ENCODE data around the gene TOMM34. TPM values are rescaled to one million over a fixed set of nuclear protein-coding genes. Genes with fewer than 3 reads are reported as not detected.

TOMM34 gene
- polyA plus RNA-seq, 1 of the 3 experiments (the other 2 are of a cell fraction) = 40.5 TPM

GRCh38 chr20:44918342-44918741, 41.9 kb downstream of the TOMM34 start:
- H2AFZ ChIP-seq (ENCODE audit: low read depth) = no peak overlapping the region
- 94% methylated on average over 3 of the region's 3 CpGs for WGBS (ENCODE audit: low lambda C conversion rate)
- H3K9me3 ChIP-seq = no peaks in the 10 kb centered on the region
- no peak overlapping the region for H3K4me2 ChIP-seq
- ChIA-PET CTCF (interaction anchor here (0.9 to 1.3 kb wide), 3 partner anchors 23 to 170 kb away, joined by 3 to 4 read pairs (median 3); no protein-coding TSS in a partner anchor), POLR2A (interaction anchor here (0.6 to 0.9 kb wide), 2 partner anchors 9 to 14 kb away, joined by 3 to 4 read pairs; no protein-coding TSS in a partner anchor)
- no peaks in the 10 kb centered on the region for H3K9me2 ChIP-seq
- H3K27me3 ChIP-seq (ENCODE audit: insufficient read depth) = no peaks in the 10 kb centered on the region
- no peak overlapping the region for H3K9ac ChIP-seq
- no peaks in the 10 kb centered on the region for H3F3A ChIP-seq (replicated peaks; ENCODE audit: insufficient read depth)
- H3K27ac ChIP-seq (ENCODE audit: low read depth in 2 of 2, low read length in 1 of 2) = no peak overlapping the region
- H3K36me3 ChIP-seq (replicated peaks in 1 of 2; ENCODE audit: control insufficient read depth in 1 of 2, insufficient read depth in 2 of 2, low read length in 1 of 2) = peaks cover 7 to 44% of the 10 kb centered on the region in 2 experiments
- no peak overlapping the region for H3K4me3 ChIP-seq (ENCODE audit: low read depth in 2 of 2, low read length in 1 of 2)
- H3K79me2 ChIP-seq (ENCODE audit: insufficient read depth) = no peaks in the 10 kb centered on the region
- H4K20me1 ChIP-seq (ENCODE audit: insufficient read depth) = no peaks in the 10 kb centered on the region
- no peak for TF ChIP-seq FOXJ3 (CRISPR knock-in tag; IDR thresholded peaks at IDR 0.05)
- TF ChIP-seq, protein P1, sequence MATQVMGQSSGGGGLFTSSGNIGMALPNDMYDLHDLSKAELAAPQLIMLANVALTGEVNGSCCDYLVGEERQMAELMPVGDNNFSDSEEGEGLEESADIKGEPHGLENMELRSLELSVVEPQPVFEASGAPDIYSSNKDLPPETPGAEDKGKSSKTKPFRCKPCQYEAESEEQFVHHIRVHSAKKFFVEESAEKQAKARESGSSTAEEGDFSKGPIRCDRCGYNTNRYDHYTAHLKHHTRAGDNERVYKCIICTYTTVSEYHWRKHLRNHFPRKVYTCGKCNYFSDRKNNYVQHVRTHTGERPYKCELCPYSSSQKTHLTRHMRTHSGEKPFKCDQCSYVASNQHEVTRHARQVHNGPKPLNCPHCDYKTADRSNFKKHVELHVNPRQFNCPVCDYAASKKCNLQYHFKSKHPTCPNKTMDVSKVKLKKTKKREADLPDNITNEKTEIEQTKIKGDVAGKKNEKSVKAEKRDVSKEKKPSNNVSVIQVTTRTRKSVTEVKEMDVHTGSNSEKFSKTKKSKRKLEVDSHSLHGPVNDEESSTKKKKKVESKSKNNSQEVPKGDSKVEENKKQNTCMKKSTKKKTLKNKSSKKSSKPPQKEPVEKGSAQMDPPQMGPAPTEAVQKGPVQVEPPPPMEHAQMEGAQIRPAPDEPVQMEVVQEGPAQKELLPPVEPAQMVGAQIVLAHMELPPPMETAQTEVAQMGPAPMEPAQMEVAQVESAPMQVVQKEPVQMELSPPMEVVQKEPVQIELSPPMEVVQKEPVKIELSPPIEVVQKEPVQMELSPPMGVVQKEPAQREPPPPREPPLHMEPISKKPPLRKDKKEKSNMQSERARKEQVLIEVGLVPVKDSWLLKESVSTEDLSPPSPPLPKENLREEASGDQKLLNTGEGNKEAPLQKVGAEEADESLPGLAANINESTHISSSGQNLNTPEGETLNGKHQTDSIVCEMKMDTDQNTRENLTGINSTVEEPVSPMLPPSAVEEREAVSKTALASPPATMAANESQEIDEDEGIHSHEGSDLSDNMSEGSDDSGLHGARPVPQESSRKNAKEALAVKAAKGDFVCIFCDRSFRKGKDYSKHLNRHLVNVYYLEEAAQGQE (IDR thresholded peaks at IDR 0.05; ENCODE audit: low read depth, low read length) = no peak
- TF ChIP-seq USF1 (IDR thresholded peaks at IDR 0.05; ENCODE audit: borderline replicate concordance, low read depth) = no peak
- TF ChIP-seq SIN3A (IDR thresholded peaks at IDR 0.05; ENCODE audit: borderline replicate concordance, low read depth, low read length) = no peak
- TF ChIP-seq, protein P2, sequence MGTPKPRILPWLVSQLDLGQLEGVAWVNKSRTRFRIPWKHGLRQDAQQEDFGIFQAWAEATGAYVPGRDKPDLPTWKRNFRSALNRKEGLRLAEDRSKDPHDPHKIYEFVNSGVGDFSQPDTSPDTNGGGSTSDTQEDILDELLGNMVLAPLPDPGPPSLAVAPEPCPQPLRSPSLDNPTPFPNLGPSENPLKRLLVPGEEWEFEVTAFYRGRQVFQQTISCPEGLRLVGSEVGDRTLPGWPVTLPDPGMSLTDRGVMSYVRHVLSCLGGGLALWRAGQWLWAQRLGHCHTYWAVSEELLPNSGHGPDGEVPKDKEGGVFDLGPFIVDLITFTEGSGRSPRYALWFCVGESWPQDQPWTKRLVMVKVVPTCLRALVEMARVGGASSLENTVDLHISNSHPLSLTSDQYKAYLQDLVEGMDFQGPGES (IDR thresholded peaks at IDR 0.05; ENCODE audit: low read depth, low read length) = no peak
- TF ChIP-seq, protein P3, sequence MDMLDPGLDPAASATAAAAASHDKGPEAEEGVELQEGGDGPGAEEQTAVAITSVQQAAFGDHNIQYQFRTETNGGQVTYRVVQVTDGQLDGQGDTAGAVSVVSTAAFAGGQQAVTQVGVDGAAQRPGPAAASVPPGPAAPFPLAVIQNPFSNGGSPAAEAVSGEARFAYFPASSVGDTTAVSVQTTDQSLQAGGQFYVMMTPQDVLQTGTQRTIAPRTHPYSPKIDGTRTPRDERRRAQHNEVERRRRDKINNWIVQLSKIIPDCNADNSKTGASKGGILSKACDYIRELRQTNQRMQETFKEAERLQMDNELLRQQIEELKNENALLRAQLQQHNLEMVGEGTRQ (IDR thresholded peaks at IDR 0.05; ENCODE audit: borderline replicate concordance, low read depth, low read length) = no peak
- no peak for TF ChIP-seq TAF1 (IDR thresholded peaks at IDR 0.05; ENCODE audit: borderline replicate concordance, low read depth, low read length)
- TF ChIP-seq FOSL2 (IDR thresholded peaks at IDR 0.05; ENCODE audit: borderline replicate concordance, low read depth) = no peak
- TF ChIP-seq PBX3 (IDR thresholded peaks at IDR 0.05) = no peak
- no peak for TF ChIP-seq EZH2phosphoT487 (IDR thresholded peaks at IDR 0.05; ENCODE audit: borderline replicate concordance, low read depth)
- no peak for TF ChIP-seq POLR2AphosphoS5 (IDR thresholded peaks at IDR 0.05; ENCODE audit: low read depth, low read length)
- no peak for TF ChIP-seq NFIC (IDR thresholded peaks at IDR 0.05; ENCODE audit: borderline replicate concordance)
- no peak for TF ChIP-seq YY1 (IDR thresholded peaks at IDR 0.05; ENCODE audit: low read depth)
- TF ChIP-seq RXRA (IDR thresholded peaks at IDR 0.05; ENCODE audit: borderline replicate concordance, low read depth) = no peak
- no peak for TF ChIP-seq TCF12 (IDR thresholded peaks at IDR 0.05)
- TF ChIP-seq GABPA (IDR thresholded peaks at IDR 0.05; ENCODE audit: low read depth) = no peak
- TF ChIP-seq EP300 (IDR thresholded peaks at IDR 0.05; ENCODE audit: borderline replicate concordance in 1 of 2, low read depth in 1 of 2, low read length in 1 of 2) = no peak
- no peaks in the 10 kb centered on the region for H3K4me1 ChIP-seq (ENCODE audit: control insufficient read depth in 1 of 2, insufficient read depth in 2 of 2, low read depth in 1 of 2, low read length in 1 of 2)
- no peak for DNase-seq

Measured in SK-N-SH (cell line).